OCI-LY1 (cell line): ENCODE data around the gene USP10.

Experiments used
- EZH2 ChIP-seq: fragments of 200-600 bp; sonication (generic), shearing (Covaris generic); IDR thresholded peaks from 2 replicates; pipeline ENCODE4 v1.8.0; 2017; ENCODE audit warnings: borderline replicate concordance, mixed run types, mild to moderate bottlenecking, antibody characterized with exemption, low read length, moderate library complexity, mixed read lengths
- TF ChIP-seq, protein P1 (sequence below): fragments of 200-600 bp; sonication (generic), shearing (Covaris generic); IDR thresholded peaks from 2 replicates; pipeline ENCODE4 v1.5.1; 2017; ENCODE audit warnings: mild to moderate bottlenecking, antibody characterized with exemption, low read length, moderate library complexity, mixed read lengths

DNA sequence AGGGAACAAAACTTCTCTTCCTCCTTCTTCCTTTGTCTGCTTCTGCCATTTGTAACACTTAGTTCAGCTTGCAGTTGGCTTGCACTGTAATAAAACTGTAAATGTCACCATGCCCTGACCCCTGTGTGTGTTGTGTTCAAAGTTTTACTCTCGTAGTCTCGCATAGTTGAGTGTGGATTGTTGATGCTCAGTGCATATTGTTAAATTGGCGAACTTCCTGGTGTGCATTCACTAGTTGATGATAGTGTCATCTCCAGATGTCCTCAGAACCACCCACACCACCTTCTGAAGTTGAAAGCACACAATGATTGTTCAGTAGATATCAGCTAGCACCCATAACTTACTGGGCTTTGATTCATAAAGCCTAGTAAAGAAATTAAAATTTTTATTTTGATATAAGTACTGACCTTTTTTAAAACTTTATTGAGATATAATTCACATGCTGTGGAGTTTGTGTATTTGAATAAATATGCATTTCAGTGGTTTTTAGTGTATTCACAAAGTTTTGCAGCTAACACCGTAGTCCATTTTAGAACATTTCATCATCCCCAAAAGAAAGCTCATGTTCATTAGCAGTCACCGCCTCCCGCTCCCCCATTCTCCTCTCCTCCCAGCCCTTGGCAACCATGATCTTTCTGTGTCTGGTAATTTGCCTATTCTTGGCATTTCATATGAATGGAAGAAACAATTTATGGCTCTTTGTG is 25.0 kb downstream of the USP10 start:
- TF ChIP-seq EZH2 = no peak
- TF ChIP-seq, protein P1, sequence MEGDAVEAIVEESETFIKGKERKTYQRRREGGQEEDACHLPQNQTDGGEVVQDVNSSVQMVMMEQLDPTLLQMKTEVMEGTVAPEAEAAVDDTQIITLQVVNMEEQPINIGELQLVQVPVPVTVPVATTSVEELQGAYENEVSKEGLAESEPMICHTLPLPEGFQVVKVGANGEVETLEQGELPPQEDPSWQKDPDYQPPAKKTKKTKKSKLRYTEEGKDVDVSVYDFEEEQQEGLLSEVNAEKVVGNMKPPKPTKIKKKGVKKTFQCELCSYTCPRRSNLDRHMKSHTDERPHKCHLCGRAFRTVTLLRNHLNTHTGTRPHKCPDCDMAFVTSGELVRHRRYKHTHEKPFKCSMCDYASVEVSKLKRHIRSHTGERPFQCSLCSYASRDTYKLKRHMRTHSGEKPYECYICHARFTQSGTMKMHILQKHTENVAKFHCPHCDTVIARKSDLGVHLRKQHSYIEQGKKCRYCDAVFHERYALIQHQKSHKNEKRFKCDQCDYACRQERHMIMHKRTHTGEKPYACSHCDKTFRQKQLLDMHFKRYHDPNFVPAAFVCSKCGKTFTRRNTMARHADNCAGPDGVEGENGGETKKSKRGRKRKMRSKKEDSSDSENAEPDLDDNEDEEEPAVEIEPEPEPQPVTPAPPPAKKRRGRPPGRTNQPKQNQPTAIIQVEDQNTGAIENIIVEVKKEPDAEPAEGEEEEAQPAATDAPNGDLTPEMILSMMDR = no peak
